Erythroblast (primary cell): Measurements from ENCODE around the gene NTRK2.

Experiments
- DNase-seq, 2 experiments: peaks; one replicate each; lab custom pipeline; 2025; lab: John Stamatoyannopoulos, UW
- GATA1 ChIP-seq: IDR thresholded peaks from 2 replicates; pipeline ENCODE4 v1.6.1; 2011; ENCODE audit warnings: low read depth, mild to moderate bottlenecking, control low read depth, low read length, moderate library complexity
- POLR2A ChIP-seq: IDR thresholded peaks from 2 replicates; pipeline ENCODE4 v1.6.1; 2011; ENCODE audit warnings: mild to moderate bottlenecking, low read length

Gene NTRK2

DNA sequence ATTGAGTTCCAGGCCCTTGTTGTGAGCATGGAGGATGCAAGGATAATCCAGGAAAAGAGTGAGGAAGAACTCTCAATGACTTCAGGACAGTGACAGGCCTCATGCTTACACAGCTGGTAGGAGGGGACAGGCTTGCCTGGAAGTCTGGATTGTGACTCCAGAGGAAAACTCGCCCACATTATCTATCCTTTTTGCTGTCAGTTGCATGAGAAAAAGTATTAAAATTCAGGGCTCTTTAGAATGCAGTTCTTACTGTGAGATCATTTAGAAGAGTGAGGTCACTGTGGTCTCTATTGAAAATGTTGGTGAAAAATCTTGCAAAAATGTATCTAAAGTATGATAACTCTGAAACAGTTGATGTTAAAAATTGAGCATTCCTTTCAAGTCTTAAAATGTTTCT, 30.5 kb downstream of the NTRK2 start:
- TF ChIP-seq GATA1 (no peak), POLR2A (no peak)
- no peak for DNase-seq

- no peak for DNase-seq
- TF ChIP-seq GATA1 (no peak), POLR2A (no peak)
These were observed 32.3 kb downstream of the NTRK2 start for GRCh38 chr9:84701801-84702200.

GRCh38 chr9:84702471-84702870, 32.9 kb downstream of the NTRK2 start:
- no peak for TF ChIP-seq GATA1
- no peak for TF ChIP-seq POLR2A
- no peak for DNase-seq

GRCh38 chr9:84703793-84704192, 34.3 kb downstream of the NTRK2 start:
- TF ChIP-seq GATA1: no peak
- no peak for DNase-seq

DNA sequence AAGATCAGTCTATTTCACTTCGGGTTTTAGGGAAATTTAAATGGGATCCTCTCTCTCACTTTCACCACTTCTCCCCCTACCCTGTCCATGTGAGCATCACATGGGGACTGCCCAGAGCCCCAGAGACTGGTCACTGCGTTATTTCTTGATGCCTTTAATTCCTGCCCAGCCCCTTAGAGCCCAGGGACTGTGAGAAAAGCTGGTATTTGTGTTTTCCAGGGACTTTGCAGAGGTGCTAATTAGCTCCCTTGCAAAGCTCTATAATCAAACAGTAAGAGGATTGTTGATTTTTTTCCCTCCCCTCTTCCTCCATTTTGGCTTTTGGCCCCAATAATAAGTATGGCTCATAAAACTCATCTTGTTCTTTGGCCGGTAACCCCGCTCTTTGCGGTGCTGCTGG, 35.6 kb downstream of the NTRK2 start:
- TF ChIP-seq GATA1: no peak
- TF ChIP-seq POLR2A: no peak
- no peak for DNase-seq

- TF ChIP-seq GATA1 (no peak), POLR2A (no peak)
- no peak for DNase-seq
These were observed 38.9 kb downstream of the NTRK2 start for GRCh38 chr9:84708400-84708799.

DNA sequence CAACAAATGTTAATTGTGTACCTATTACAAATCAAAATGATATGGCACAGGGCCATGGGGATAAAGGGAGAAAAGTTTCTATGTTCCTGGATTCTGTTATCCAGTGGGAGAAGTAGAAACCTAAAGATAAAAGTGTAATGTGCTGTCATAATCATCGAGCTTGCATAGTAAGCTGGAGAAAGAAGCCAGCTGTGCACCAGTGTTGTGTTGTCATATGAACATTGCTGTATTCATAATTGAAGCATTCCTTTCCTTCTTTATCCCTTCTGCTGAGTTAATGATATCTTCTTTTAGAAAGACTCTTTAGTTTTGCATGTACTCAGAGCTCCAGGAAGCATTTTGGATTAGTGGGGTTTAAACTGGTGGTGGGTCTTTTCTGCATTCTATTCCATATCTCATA, 39.5 kb downstream of the NTRK2 start:
- no peak for TF ChIP-seq GATA1
- no peak for TF ChIP-seq POLR2A
- no peak for DNase-seq

GRCh38 chr9:84710701-84711397, 41.3 kb downstream of the NTRK2 start:
- DNase-seq: no peak
- TF ChIP-seq GATA1 (no peak), POLR2A (no peak)

- DNase-seq: no peak
- TF ChIP-seq GATA1 (no peak), POLR2A (no peak)
These were observed 41.9 kb downstream of the NTRK2 start for GRCh38 chr9:84711398-84711777.

DNA sequence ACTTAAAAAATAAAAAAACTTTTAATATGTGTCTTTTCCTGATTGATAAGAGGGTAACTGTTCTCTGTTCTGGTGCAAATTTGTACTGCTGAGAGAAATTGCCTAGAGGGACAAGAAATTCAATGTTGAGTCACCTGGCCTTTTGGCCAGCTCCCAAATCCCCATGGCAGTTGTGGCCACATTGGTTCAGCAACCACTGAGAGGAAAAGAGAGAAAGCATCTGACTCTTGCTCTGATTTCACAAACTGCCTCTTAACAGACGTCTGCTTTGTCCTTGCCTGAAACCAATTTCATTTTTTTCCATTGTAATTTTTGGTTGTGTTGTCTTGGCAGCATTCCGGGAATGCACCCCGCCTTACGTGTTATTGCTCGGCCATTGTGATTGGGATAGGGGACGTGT, 42.4 kb downstream of the NTRK2 start:
- DNase-seq: no peak
- TF ChIP-seq POLR2A (no peak), GATA1 (no peak)

DNA sequence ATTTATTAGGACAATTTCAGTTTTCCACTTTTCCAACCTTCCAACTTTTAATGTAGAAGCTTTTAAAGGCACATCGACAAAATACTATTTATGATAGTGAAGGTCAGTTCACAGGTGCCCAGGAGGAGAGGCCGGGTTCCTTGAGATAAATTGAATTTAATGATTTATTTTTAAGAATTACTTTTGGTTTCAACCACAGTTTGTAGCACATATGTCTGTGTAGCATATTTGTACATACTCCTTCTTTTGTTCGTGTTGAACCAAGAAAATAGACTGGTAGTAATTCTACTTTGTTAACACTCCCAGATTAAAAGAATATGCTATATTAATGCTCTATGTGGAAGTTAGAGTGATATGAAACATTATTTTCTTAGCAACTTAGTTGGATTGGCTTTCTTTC, 46.7 kb downstream of the NTRK2 start:
- TF ChIP-seq GATA1 (no peak), POLR2A (no peak)
- DNase-seq: no peak

GRCh38 chr9:84718476-84718875, 48.9 kb downstream of the NTRK2 start:
- no peak for DNase-seq
- no peak for TF ChIP-seq POLR2A

DNA sequence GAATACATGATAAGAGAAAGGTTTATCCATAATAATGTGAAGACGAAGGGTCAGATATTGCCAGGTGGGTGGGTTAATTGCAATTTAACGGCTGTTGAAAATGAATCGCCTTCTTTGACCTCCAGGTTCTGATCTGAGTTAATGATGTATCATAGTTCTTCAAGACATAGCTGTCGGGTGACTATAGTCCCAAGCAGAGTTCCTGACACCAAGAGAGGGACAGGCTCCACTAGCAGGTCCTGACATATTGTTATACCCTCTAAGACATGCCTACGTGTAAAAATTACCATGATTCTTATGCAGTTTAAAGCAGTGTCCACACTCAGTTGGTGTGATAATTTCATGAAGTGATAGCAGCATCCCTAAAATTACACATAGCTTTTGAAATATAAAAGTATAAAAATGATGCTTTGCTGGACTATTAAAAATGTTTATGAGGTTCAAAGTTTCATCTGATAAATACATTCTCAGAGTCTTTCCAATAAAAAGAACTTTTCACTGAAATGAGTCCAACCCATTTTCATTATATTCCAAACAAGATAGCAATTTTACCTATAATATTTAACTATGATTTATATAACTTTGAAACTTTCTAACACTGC, 53.0 kb downstream of the NTRK2 start:
- TF ChIP-seq POLR2A (no peak), GATA1 (no peak)
- no peak for DNase-seq

DNA sequence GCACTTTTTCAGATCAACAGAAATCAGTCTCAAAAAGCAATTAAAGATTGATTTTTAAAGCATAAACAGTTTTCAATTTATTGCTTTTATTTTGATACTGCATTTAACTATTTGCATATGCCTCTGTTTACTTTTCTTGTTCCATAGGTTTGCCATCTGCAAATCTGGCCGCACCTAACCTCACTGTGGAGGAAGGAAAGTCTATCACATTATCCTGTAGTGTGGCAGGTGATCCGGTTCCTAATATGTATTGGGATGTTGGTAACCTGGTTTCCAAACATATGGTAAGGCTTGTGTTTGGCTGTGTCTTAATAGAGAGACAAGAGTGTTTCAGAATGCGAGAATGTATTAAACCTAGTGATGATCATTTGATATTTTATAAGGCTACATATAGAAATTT, 53.9 kb downstream of the NTRK2 start:
- no peak for DNase-seq
- TF ChIP-seq POLR2A (no peak), GATA1 (no peak)

DNA sequence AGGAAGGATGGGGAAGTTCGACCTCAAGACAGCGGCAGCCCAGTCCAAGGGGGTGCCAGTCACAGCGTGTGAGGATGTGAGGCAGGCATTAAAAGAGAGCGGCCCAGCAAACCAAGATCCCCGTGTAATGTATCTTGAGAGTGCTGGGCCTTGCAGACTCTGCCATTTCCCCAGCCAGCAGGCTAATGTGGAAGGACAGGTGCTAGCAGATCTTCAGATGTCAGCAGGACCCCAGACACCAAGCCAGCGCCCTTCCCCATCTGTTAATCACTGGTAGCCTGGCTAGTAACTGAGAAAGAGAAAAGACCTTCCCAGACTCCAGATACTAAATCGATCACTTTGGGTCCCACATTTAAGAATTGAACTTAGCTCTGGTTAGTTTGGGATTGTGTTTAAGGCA, 62.2 kb downstream of the NTRK2 start:
- no peak for TF ChIP-seq GATA1
- TF ChIP-seq POLR2A: no peak
- DNase-seq: no peak
